ENCODE data around the gene ZDHHC8.
"Not testable (repeated sequence)": the region's sequence is repeated elsewhere in the genome, so short reads cannot be mapped to it uniquely, and the experiment has no call there.

ZDHHC8 gene

GRCh38 chr22:20158391-20159036 is 26.9 kb downstream of the ZDHHC8 start:
- no peak for DNase-seq (ENCODE audit: low read depth)

- DNase-seq (ENCODE audit: low read depth) = no peak
These were observed 27.5 kb downstream of the ZDHHC8 start for GRCh38 chr22:20159076-20159475.

GRCh38 chr22:20159531-20159930 is 27.9 kb downstream of the ZDHHC8 start:
- not testable (repeated sequence) for DNase-seq (ENCODE audit: low read depth)

- DNase-seq (ENCODE audit: low read depth) = no peak
These were observed 28.4 kb downstream of the ZDHHC8 start for GRCh38 chr22:20160041-20160440.

- DNase-seq (ENCODE audit: low read depth) = no peak
These were observed 33.3 kb downstream of the ZDHHC8 start for GRCh38 chr22:20164863-20165262.

GRCh38 chr22:20165421-20165820 is 33.8 kb downstream of the ZDHHC8 start:
- no peak for DNase-seq (ENCODE audit: low read depth)

GRCh38 chr22:20165913-20166312 is 34.3 kb downstream of the ZDHHC8 start:
- DNase-seq (ENCODE audit: low read depth) = no peak

GRCh38 chr22:20166703-20167102 is 35.1 kb downstream of the ZDHHC8 start:
- DNase-seq (ENCODE audit: low read depth) = no peak

- no peak for DNase-seq (ENCODE audit: low read depth)
These were observed 36.2 kb downstream of the ZDHHC8 start for GRCh38 chr22:20167643-20168322.

GRCh38 chr22:20169253-20169822 is 37.7 kb downstream of the ZDHHC8 start:
- DNase-seq (ENCODE audit: low read depth) = no peak

- no peak for DNase-seq (ENCODE audit: low read depth)
These were observed 38.6 kb downstream of the ZDHHC8 start for GRCh38 chr22:20170170-20170569.

- DNase-seq (ENCODE audit: low read depth) = no peak
These were observed 39.9 kb downstream of the ZDHHC8 start for GRCh38 chr22:20171288-20172140.

GRCh38 chr22:20172141-20172613 is 40.6 kb downstream of the ZDHHC8 start:
- no peak for DNase-seq (ENCODE audit: low read depth)

GRCh38 chr22:20173246-20173645 is 41.6 kb downstream of the ZDHHC8 start:
- no peak for DNase-seq (ENCODE audit: low read depth)

- DNase-seq (ENCODE audit: low read depth) = no peak
These were observed 42.2 kb downstream of the ZDHHC8 start for GRCh38 chr22:20173772-20174171.

- DNase-seq (ENCODE audit: low read depth) = no peak
These were observed 43.4 kb downstream of the ZDHHC8 start for GRCh38 chr22:20174785-20175596.

- no peak for DNase-seq (ENCODE audit: low read depth)
These were observed 43.9 kb downstream of the ZDHHC8 start for GRCh38 chr22:20175597-20175900.

- DNase-seq (ENCODE audit: low read depth) = no peak
These were observed 44.9 kb downstream of the ZDHHC8 start for GRCh38 chr22:20176421-20177085.

GRCh38 chr22:20177217-20177911 is 45.8 kb downstream of the ZDHHC8 start:
- no peak for DNase-seq (ENCODE audit: low read depth)

GRCh38 chr22:20178075-20178914 is 46.7 kb downstream of the ZDHHC8 start:
- DNase-seq (ENCODE audit: low read depth) = no peak

Data from amniotic epithelial cell (primary cell).